Dendritic cell treated with granulocyte-macrophage colony-stimulating factor and Interleukin-4, amounts not matched to agents 40 ng/mL and 50 ng/mL, for 4 days (primary cell): ENCODE measurements around the gene AGAP1.

ENCODE experiments used
- H3K27ac Mint-ChIP-seq: one replicate; pipeline ENCODE4 v1.8.0; 2022; ENCODE audit warnings: mild to moderate bottlenecking, mixed read lengths
- H3K27me3 Mint-ChIP-seq: one replicate; pipeline ENCODE4 v1.8.0; 2022; ENCODE audit warnings: mild to moderate bottlenecking, mixed read lengths
- H3K36me3 Mint-ChIP-seq: one replicate; pipeline ENCODE4 v1.8.0; 2022; ENCODE audit warnings: low read depth, mixed read lengths
- H3K4me1 Mint-ChIP-seq: one replicate; pipeline ENCODE4 v1.8.0; 2022; ENCODE audit warnings: low read depth, mixed read lengths
- H3K4me3 Mint-ChIP-seq: one replicate; pipeline ENCODE4 v1.8.0; 2022; ENCODE audit warnings: mild to moderate bottlenecking, moderate library complexity, mixed read lengths
- H3K9me3 Mint-ChIP-seq: one replicate; pipeline ENCODE4 v1.8.0; 2022; ENCODE audit warnings: mixed read lengths
- intact Hi-C: fragments of 100-400 bp; cut with micrococcal nuclease; formaldehyde crosslinking; loops from one replicate; pipeline ENCODE4 v1.15.0; 2022

AGAP1 gene

GRCh38 chr2:235920216-235920865 lies 426.5 kb downstream of the AGAP1 start:
- H3K27me3 Mint-ChIP-seq = no peaks in the 10 kb centered on the region
- no peak overlapping the region for H3K27ac Mint-ChIP-seq
- intact Hi-C loops = no loop called here
- no peak overlapping the region for H3K4me3 Mint-ChIP-seq
- H3K9me3 Mint-ChIP-seq = peaks cover 9% of the 10 kb centered on the region
- no peaks in the 10 kb centered on the region for H3K36me3 Mint-ChIP-seq
- no peaks in the 10 kb centered on the region for H3K4me1 Mint-ChIP-seq

DNA sequence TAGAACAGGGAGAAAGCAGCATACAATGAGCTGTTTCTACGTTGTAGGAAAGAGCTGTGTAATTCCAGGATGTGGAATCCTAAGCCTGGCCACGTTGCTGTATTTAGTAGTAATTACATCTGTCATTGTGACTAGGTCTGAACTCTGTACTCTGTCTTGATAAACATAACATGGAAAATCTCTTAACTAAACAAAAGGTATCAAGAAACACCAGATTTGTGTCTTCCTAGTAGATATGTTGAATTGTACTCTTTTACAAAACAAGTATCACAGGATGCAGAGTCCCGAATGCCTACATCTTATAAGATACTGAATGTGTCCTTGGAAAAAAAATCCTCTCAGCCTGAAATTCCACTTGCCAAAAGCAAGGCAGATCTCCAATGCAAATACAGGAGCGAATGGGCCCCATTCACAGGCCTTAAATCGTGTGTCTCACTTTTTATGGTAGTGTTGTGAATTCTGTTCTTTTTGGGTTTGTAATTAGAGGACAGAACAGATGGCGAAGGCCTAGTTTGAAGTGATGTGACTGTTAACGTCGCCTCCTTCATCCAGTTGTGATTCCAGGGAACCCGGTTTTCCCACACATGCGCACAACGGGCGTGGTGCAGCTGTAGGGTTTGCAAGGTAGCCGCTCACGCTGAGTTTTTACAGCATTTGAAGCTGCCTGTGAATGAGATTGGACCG lies 427.8 kb downstream of the AGAP1 start:
- no peaks in the 10 kb centered on the region for H3K27me3 Mint-ChIP-seq
- intact Hi-C loops = no loop called here
- no peak overlapping the region for H3K4me3 Mint-ChIP-seq
- H3K4me1 Mint-ChIP-seq = no peaks in the 10 kb centered on the region
- H3K9me3 Mint-ChIP-seq = peaks cover 9% of the 10 kb centered on the region
- no peaks in the 10 kb centered on the region for H3K36me3 Mint-ChIP-seq
- H3K27ac Mint-ChIP-seq = no peak overlapping the region

DNA sequence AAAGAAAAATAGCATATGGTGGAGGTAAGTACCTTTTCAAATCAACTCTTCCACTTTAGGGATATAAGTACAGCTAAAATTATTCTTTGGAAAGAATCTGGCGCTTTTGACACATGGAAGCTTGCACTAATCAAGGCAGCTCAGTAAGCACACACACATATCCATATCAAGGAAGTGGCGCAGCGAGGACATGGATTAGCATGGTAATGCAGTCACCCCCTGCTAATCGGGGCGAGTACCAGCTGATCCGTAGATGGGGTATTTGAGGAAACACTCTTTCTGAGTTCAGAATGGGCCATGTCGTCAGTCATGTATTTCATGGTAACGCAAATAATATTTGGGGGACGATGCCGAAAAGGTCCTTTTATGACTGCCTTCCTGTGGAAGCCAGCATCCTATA lies 429.0 kb downstream of the AGAP1 start:
- H3K9me3 Mint-ChIP-seq = no peaks in the 10 kb centered on the region
- intact Hi-C loops = no loop called here
- no peak overlapping the region for H3K4me3 Mint-ChIP-seq
- H3K27ac Mint-ChIP-seq = no peak overlapping the region
- no peaks in the 10 kb centered on the region for H3K36me3 Mint-ChIP-seq
- no peaks in the 10 kb centered on the region for H3K4me1 Mint-ChIP-seq
- H3K27me3 Mint-ChIP-seq = no peaks in the 10 kb centered on the region

DNA sequence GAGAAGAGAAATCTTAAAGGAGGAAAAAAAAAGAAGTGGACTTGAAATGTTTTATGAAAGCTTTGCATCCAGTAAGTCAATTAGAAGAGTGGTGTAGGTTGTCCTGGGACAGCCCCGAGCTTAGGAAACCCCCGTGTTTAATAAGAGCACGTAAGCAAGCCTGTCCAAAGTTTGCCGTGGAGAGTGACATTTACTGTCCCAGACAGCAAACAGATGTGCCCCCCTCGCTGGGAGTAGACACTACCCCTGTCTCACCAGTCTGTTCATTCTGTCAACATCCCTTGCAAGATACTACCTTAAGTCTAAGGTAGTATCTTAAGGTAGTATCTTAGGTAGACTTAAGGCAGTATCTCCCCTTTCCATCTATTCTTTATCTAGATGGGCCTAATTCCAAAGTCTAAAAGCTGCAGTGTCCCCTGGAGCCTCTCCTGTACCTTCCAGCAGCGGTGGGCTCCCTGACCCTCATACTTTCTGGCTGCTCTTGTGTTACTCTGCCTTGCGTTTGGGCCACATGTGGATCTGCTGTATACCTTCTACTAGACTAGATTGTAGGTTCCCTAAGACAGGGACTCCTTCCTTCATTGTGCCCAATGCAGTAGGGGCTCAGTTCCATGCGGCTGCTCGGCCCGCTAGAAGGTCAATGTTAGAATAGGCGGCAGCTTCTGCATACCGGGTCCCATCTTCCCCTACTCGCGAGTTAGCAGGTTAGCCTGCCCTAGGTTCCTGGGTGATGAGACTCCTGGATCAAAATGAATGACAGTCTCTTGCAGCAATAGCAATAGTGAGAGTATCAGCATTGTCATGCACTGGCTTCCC lies 430.2 kb downstream of the AGAP1 start:
- no peak overlapping the region for H3K27ac Mint-ChIP-seq
- H3K4me1 Mint-ChIP-seq = no peaks in the 10 kb centered on the region
- intact Hi-C loops = no loop called here
- no peak overlapping the region for H3K4me3 Mint-ChIP-seq
- no peaks in the 10 kb centered on the region for H3K27me3 Mint-ChIP-seq
- no peaks in the 10 kb centered on the region for H3K9me3 Mint-ChIP-seq
- H3K36me3 Mint-ChIP-seq = no peaks in the 10 kb centered on the region

DNA sequence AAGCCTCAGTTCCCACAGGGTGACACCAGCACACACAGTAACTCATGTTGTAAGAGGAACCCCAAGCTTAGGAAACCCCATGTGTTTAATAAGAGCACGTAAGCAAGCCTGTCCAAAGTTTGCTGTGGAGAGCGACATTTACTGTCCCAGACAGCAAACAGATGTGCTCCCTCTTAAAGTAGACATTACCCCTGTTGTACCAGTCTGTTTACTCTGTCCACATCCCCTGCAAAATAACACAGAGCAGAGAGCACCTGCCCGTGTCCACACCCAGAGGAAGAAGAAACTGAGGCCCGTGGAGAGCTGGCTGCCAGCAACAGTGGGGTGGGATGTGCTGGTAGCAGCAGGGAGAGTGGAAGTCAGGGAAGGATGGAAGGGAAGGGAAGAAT lies 430.8 kb downstream of the AGAP1 start:
- no peaks in the 10 kb centered on the region for H3K27me3 Mint-ChIP-seq
- H3K9me3 Mint-ChIP-seq = no peaks in the 10 kb centered on the region
- no peak overlapping the region for H3K27ac Mint-ChIP-seq
- H3K36me3 Mint-ChIP-seq = no peaks in the 10 kb centered on the region
- no peaks in the 10 kb centered on the region for H3K4me1 Mint-ChIP-seq
- no peak overlapping the region for H3K4me3 Mint-ChIP-seq
- intact Hi-C loops = no loop called here

DNA sequence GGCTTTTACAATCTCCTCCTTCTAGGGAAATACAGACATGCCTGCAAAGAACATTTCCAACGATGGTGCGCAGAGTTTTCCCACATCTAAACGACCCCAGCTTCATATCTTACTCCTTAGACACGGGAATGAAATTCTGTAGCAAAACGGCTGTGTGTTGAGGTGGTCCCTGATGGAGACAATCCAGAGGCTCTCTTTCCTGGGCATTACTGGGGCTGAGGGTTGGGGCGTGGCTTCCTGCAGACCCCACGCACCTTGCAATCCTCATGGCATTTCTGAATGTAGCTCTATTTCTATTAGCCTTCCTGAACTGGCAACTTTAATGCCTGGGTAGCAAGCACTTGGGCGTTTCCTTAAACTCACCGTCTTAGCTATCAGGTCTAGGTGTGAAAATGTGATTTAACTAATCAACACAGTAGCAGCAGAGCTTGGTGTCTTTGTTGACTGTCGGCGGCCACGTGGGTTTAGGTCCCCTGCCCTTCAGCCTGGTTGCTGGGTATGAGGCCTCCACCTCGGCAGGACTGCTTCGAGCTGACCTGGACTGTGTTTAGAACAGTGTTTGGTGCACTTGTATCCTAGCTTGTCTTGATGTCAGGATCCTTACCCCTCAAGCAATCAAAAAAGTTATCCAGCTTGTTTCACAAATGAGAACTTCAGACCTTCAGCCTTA lies 431.5 kb downstream of the AGAP1 start:
- Mint-ChIP-seq H3K4me1 (no peaks in the 10 kb centered on the region), H3K4me3 (no peak overlapping the region), H3K9me3 (no peaks in the 10 kb centered on the region), H3K36me3 (no peaks in the 10 kb centered on the region), H3K27ac (no peak overlapping the region), H3K27me3 (no peaks in the 10 kb centered on the region)
- intact Hi-C loops = no loop called here

GRCh38 chr2:235926229-235926628 lies 432.4 kb downstream of the AGAP1 start:
- Mint-ChIP-seq H3K27ac (no peak overlapping the region), H3K36me3 (no peaks in the 10 kb centered on the region), H3K27me3 (no peaks in the 10 kb centered on the region), H3K9me3 (no peaks in the 10 kb centered on the region), H3K4me3 (no peak overlapping the region), H3K4me1 (no peaks in the 10 kb centered on the region)
- intact Hi-C loops = no loop called here

DNA sequence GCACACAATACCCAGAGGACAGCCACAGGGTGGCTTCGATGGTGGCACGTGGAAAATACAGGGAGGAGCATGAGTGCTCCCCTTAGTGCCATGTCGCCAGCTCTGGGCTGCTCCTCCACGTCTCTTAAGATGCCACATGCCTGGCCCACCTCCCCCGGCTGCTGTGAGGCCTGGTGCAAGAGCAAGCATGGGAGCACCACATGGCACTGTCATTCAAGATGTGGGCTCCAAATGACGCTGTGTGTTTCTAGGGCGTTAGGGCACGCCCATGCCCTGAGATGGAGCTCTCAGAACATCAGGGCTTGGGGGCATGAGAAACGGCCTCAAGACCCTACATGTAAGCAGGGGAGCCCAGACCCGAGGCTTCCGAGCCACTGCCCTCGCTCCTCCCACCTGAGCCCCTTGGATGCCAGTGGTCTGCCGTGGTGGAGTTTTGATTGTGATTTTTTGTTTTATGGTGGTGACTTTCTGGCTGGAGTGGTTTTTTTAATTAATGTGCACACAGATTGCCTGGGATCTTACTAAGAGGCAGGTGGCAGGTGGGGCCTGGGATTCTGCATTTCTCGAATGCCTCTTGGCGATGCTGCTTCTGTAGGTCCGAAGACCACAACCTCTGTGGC lies 435.0 kb downstream of the AGAP1 start:
- H3K4me3 Mint-ChIP-seq = no peak overlapping the region
- intact Hi-C loops = no loop called here
- H3K27me3 Mint-ChIP-seq = no peaks in the 10 kb centered on the region
- no peaks in the 10 kb centered on the region for H3K36me3 Mint-ChIP-seq
- no peaks in the 10 kb centered on the region for H3K9me3 Mint-ChIP-seq
- no peaks in the 10 kb centered on the region for H3K4me1 Mint-ChIP-seq
- no peak overlapping the region for H3K27ac Mint-ChIP-seq

DNA sequence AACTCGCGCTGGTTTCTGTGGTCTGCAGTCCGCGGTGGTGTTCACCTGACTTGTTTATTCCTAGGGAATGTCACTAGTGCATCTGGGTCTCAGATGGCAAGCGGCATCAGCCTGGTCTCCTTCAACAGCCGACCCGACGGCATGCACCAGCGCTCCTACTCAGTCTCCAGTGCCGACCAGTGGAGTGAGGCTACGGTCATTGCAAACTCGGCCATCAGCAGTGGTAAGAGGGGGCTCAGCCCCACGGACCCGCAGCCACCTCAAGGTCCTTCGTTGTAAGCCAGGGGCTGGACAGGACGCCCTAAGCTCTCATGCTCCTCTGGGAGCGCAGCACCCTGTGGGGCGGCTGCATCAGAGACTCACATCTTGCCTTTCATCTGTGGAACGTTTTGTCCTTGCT lies 436.9 kb downstream of the AGAP1 start:
- Mint-ChIP-seq H3K27me3 (no peaks in the 10 kb centered on the region), H3K27ac (no peak overlapping the region), H3K4me1 (no peaks in the 10 kb centered on the region), H3K4me3 (no peak overlapping the region), H3K36me3 (no peaks in the 10 kb centered on the region), H3K9me3 (no peaks in the 10 kb centered on the region)
- intact Hi-C loops = no loop called here

GRCh38 chr2:235931676-235932075 lies 437.8 kb downstream of the AGAP1 start:
- intact Hi-C loops = no loop called here

DNA sequence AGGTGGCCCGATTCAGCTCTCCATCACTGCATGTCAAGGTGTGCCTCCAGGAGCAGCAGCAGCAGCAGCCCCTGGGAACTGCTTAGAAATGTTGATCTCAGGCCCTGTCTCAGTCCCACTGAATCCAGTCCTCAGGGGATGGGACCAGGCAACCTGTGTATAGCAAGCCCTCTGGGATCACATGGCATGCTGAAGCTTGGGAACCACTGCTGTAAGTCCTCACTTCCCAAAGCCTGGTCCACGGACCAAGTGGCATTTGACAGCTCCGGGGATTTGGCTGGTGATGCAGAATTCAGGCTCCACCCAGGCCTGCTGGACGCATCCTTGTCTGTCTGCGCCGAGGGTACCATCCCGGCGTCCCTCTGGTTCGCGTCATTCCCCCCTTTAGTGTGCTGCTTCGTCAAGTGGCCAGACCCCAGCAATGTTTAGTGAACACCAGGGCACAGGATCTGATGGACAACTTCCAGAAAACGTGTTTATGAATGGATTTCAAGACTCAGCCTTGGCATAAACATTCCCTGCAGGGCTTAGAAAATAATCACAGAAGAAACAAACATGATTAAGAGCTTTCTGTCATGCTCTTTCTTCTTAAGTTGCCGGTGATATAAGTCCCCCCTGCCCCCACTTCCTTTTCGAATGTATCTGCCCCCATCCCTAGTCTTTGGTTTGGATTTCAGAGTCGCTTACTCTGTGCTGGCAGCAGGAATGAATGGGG lies 440.4 kb downstream of the AGAP1 start:
- H3K36me3 Mint-ChIP-seq = no peaks in the 10 kb centered on the region
- no peak overlapping the region for H3K4me3 Mint-ChIP-seq
- no peaks in the 10 kb centered on the region for H3K4me1 Mint-ChIP-seq
- H3K9me3 Mint-ChIP-seq = no peaks in the 10 kb centered on the region
- intact Hi-C loops = no loop called here
- no peaks in the 10 kb centered on the region for H3K27me3 Mint-ChIP-seq
- no peak overlapping the region for H3K27ac Mint-ChIP-seq

More at GRCh38 chr2:235931676-235932075, 437.8 kb downstream of the AGAP1 start:
- Mint-ChIP-seq H3K4me1 (no peaks in the 10 kb centered on the region), H3K27ac (no peak overlapping the region), H3K27me3 (no peaks in the 10 kb centered on the region), H3K36me3 (no peaks in the 10 kb centered on the region), H3K4me3 (no peak overlapping the region), H3K9me3 (no peaks in the 10 kb centered on the region)

DNA sequence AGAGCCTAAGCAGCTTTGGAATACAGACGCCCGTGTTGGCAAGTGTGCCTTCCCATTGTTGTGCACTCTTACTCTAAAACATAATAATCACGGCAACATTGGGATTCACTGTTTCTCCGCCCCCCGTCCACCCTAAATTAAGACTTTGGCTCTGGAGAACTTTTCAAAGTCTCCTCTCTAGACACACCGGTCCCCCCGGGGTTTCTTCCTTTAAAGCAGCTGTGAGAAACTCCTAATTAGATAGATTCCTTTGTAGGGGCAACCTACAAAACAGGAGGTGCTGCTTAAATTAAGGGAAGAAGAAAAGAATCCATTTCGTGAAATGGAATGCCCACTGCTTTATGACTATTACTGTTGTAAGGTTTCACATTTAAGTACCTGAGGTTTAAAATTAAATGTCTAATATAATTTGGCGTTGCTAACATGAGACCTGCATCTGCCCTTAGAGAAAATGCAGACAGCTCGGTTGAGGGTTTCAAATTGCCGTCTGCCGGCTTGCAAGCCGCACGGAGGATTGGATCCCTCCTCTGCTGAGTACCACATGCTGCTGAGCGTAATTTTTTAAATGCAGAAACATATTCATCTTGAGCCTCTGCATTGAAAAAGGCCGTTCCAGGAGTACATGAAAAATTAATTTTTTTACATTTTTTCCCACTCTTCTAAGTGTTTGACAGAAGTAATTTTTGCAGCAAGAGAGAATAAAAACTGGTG lies 441.1 kb downstream of the AGAP1 start:
- H3K36me3 Mint-ChIP-seq = no peaks in the 10 kb centered on the region
- intact Hi-C loops = no loop called here
- peaks cover 1% of the 10 kb centered on the region for H3K27me3 Mint-ChIP-seq
- H3K4me1 Mint-ChIP-seq = no peaks in the 10 kb centered on the region
- H3K27ac Mint-ChIP-seq = no peak overlapping the region
- H3K4me3 Mint-ChIP-seq = no peak overlapping the region
- H3K9me3 Mint-ChIP-seq = no peaks in the 10 kb centered on the region

DNA sequence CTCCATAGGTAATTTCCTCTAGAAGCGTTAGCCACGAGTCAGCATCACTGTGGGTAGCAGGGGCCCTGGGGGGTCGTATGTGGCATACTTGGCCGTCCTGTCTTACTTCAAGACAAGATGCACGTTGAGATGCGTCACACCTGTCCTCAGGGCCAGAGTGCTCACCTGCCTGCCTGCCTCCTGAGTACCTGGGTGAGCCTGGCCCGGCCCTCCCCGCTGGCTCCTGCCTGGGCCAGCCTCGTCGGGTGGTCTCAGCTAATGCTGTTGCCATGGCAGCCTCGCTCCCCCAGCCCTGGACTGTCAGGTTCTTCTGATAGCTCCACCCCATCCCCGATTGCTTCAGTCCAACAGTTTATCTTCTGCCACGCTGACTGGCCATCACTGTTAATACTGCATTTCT lies 441.9 kb downstream of the AGAP1 start:
- Mint-ChIP-seq H3K36me3 (no peaks in the 10 kb centered on the region), H3K4me3 (no peak overlapping the region), H3K4me1 (no peaks in the 10 kb centered on the region), H3K27ac (no peak overlapping the region), H3K9me3 (no peaks in the 10 kb centered on the region), H3K27me3 (peaks cover 1% of the 10 kb centered on the region)
- intact Hi-C loops = no loop called here
